C1 segment of cervical spinal cord (tissue), 14 donors: Measurements from ENCODE around the gene APOD.
"Not testable (repeated sequence)": the region's sequence is repeated elsewhere in the genome, so short reads cannot be mapped to it uniquely, and the experiment has no call there.

Experiments used
- DNase-seq, 14 donors: peaks; one replicate each; lab custom pipeline; 2025; lab: John Stamatoyannopoulos, UW

Gene APOD

GRCh38 chr3:195617784-195618659, 34.3 kb upstream of the APOD start:
- not testable (repeated sequence) for DNase-seq

GRCh38 chr3:195617134-195617533, 33.4 kb upstream of the APOD start:
- DNase-seq: not testable (repeated sequence)

- DNase-seq: no peak
Observed at GRCh38 chr3:195616681-195617080, 32.9 kb upstream of the APOD start.

GRCh38 chr3:195615952-195616537, 32.3 kb upstream of the APOD start:
- DNase-seq: not testable (repeated sequence)

GRCh38 chr3:195614672-195615504, 31.1 kb upstream of the APOD start:
- DNase-seq: not testable (repeated sequence)

GRCh38 chr3:195613468-195614069, 29.8 kb upstream of the APOD start:
- DNase-seq: no peak

- DNase-seq: no peak
Observed at GRCh38 chr3:195612075-195612800, 28.5 kb upstream of the APOD start.

- DNase-seq: no peak
Observed at GRCh38 chr3:195609229-195609628, 25.5 kb upstream of the APOD start.

- not testable (repeated sequence) for DNase-seq
Observed at GRCh38 chr3:195601785-195602184, 18.0 kb upstream of the APOD start.

GRCh38 chr3:195601382-195601781, 17.6 kb upstream of the APOD start:
- DNase-seq: no peak

GRCh38 chr3:195599926-195600325, 16.2 kb upstream of the APOD start:
- DNase-seq: not testable (repeated sequence)

- not testable (repeated sequence) for DNase-seq
Observed at GRCh38 chr3:195599516-195599915, 15.8 kb upstream of the APOD start.

- no peak for DNase-seq
Observed at GRCh38 chr3:195597848-195598247, 14.1 kb upstream of the APOD start.

GRCh38 chr3:195597229-195597628, 13.5 kb upstream of the APOD start:
- no peak for DNase-seq

GRCh38 chr3:195596765-195597171, 13.0 kb upstream of the APOD start:
- no peak for DNase-seq

GRCh38 chr3:195595785-195596531, 12.2 kb upstream of the APOD start:
- DNase-seq: no peak

GRCh38 chr3:195591852-195592251, 8.1 kb upstream of the APOD start:
- DNase-seq: no peak

GRCh38 chr3:195591220-195591619, 7.5 kb upstream of the APOD start:
- no peak for DNase-seq

- not testable (repeated sequence) for DNase-seq
Observed at GRCh38 chr3:195590381-195590780, 6.6 kb upstream of the APOD start.

- DNase-seq: not testable (repeated sequence)
Observed at GRCh38 chr3:195589796-195590195, 6.1 kb upstream of the APOD start.
